Activated B cell treated with CpG ODN at 0.5 μM for 24 hours (primary cell): ENCODE data around the gene PARVG. TPM values are rescaled to one million over a fixed set of nuclear protein-coding genes. Genes with fewer than 3 reads are reported as not detected.

ENCODE experiments used
- ATAC-seq: fragments of 200-7000 bp; cut with Tn5 transposase; one replicate; pipeline ENCODE4 v1.10.0; 2021; ENCODE audit warnings: low read depth, mild to moderate bottlenecking, moderate library complexity
- CTCF ChIA-PET: fragments of 350-600 bp; sonication (Branson Sonifier 250); formaldehyde crosslinking; loops from one replicate; lab custom pipeline; 2021; ENCODE audit warnings: antibody characterized with exemption; lab: Charles Lee
- POLR2A ChIA-PET: fragments of 350-600 bp; sonication (Branson Sonifier 250); formaldehyde crosslinking; loops from one replicate; lab custom pipeline; 2021; ENCODE audit warnings: antibody characterized with exemption; lab: Charles Lee
- DNase-seq: peaks from one replicate; pipeline ENCODE4 v3.0.0; 2022
- H3K27ac Mint-ChIP-seq: one replicate; pipeline ENCODE4 v1.8.0; 2020; ENCODE audit warnings: mixed read lengths
- H3K27me3 Mint-ChIP-seq: one replicate; pipeline ENCODE4 v1.8.0; 2021; ENCODE audit warnings: mixed read lengths
- H3K36me3 Mint-ChIP-seq: one replicate; pipeline ENCODE4 v1.8.0; 2021; ENCODE audit warnings: low read depth, mixed read lengths
- H3K4me1 Mint-ChIP-seq: one replicate; pipeline ENCODE4 v1.8.0; 2021; ENCODE audit warnings: mixed read lengths
- H3K4me3 Mint-ChIP-seq: one replicate; pipeline ENCODE4 v1.8.0; 2020; ENCODE audit warnings: mild to moderate bottlenecking, mixed read lengths
- H3K9me3 Mint-ChIP-seq: one replicate; pipeline ENCODE4 v1.8.0; 2020; ENCODE audit warnings: mixed read lengths
- CTCF ChIP-seq: fragments of 200-600 bp; IDR thresholded peaks from one replicate; pipeline ENCODE4 v1.8.0; 2022; ENCODE audit warnings: antibody characterized with exemption, mild to moderate bottlenecking
- intact Hi-C: fragments of 100-400 bp; cut with micrococcal nuclease; formaldehyde crosslinking; loops from one replicate; pipeline ENCODE4 v1.15.1; 2024
- total RNA-seq: library from RNA; stranded (reverse); gene quantifications from 2 replicates; pipeline ENCODE4 v1.2.3, GENCODE V29; 2022

Gene PARVG
- total RNA-seq, 1 donor from 2014 or later, result 96.1 TPM

DNA sequence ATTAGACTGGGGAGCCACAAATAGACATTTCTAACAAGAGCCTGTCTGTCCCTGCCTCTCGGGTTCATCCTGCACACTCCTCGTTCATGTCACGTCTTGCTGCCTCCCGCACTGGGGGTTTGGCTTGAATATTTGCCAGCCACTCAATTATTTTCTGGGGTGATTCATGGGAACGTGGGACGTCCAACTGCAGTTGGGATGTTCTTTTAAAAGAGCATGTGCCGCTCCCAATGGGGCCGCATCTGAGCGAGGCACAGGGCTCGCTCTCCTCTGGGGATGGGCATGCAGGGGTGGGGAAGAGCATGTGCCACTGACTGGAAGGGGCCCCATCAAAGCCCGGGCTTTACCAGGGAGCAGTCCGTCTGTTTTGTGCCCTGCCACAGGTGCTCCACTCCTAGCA is 43.4 kb downstream of the PARVG start:
- no peak for TF ChIP-seq CTCF
- Mint-ChIP-seq H3K36me3 (no peaks in the 10 kb centered on the region), H3K4me3 (no peak overlapping the region), H3K27ac (no peak overlapping the region), H3K27me3 (peaks cover 27% of the 10 kb centered on the region), H3K9me3 (peaks cover 10% of the 10 kb centered on the region), H3K4me1 (no peaks in the 10 kb centered on the region)
- ATAC-seq, result no peak
- DNase-seq, result no peak
- intact Hi-C loops, result no loop called here
- POLR2A ChIA-PET, result interaction anchor here (0.6 kb wide), 1 partner anchor 78 kb away, joined by 3 read pairs; no protein-coding TSS in a partner anchor
- CTCF ChIA-PET, result no interaction called here

- peaks cover 29% of the 10 kb centered on the region for H3K27me3 Mint-ChIP-seq
- H3K9me3 Mint-ChIP-seq, result peaks cover 11% of the 10 kb centered on the region
- CTCF ChIA-PET, result no interaction called here
- ATAC-seq, result no peak
- H3K4me1 Mint-ChIP-seq, result no peaks in the 10 kb centered on the region
- intact Hi-C loops, result no loop called here
- H3K36me3 Mint-ChIP-seq, result no peaks in the 10 kb centered on the region
- no peak overlapping the region for H3K27ac Mint-ChIP-seq
- no peak overlapping the region for H3K4me3 Mint-ChIP-seq
- TF ChIP-seq CTCF, result no peak
- POLR2A ChIA-PET, result no interaction called here
- DNase-seq, result no peak
Observed at GRCh38 chr22:44225091-44225689, 44.5 kb downstream of the PARVG start.

- Mint-ChIP-seq H3K9me3 (peaks cover 11% of the 10 kb centered on the region), H3K36me3 (no peaks in the 10 kb centered on the region), H3K27ac (no peak overlapping the region), H3K27me3 (peaks cover 29% of the 10 kb centered on the region), H3K4me3 (no peak overlapping the region), H3K4me1 (no peaks in the 10 kb centered on the region)
- POLR2A ChIA-PET, result no interaction called here
- DNase-seq, result no peak
- ATAC-seq, result no peak
- intact Hi-C loops, result no loop called here
- TF ChIP-seq CTCF, result no peak
- CTCF ChIA-PET, result no interaction called here
Observed at GRCh38 chr22:44225812-44226211, 45.1 kb downstream of the PARVG start.

DNA sequence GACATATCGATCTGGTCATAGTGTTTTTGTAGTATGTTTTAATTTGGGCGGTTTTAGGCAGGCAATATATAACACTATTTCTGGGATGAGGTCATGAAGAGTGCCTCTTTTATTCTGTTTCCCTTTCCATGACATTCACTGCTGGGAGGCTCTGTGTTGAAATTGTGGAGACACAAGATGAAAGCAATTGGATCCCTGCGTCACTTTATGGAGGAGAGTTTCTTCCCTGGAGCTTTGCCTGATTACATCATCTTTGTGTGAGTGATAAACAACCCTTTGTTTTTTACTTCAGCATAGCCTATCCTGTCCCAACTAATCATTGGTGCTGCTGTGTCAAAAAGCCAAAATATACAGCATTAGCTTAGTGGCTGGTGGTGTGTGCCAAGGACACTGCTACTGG is 48.6 kb downstream of the PARVG start:
- H3K4me1 Mint-ChIP-seq, result no peaks in the 10 kb centered on the region
- ATAC-seq, result no peak
- no peak for DNase-seq
- H3K9me3 Mint-ChIP-seq, result peaks cover 15% of the 10 kb centered on the region
- ChIA-PET POLR2A (no interaction called here), CTCF (no interaction called here)
- intact Hi-C loops, result no loop called here
- H3K27ac Mint-ChIP-seq, result no peak overlapping the region
- no peaks in the 10 kb centered on the region for H3K36me3 Mint-ChIP-seq
- no peak for TF ChIP-seq CTCF
- peaks cover 27% of the 10 kb centered on the region for H3K27me3 Mint-ChIP-seq
- no peak overlapping the region for H3K4me3 Mint-ChIP-seq

- intact Hi-C loops, result no loop called here
- Mint-ChIP-seq H3K27me3 (peaks cover 27% of the 10 kb centered on the region), H3K9me3 (peaks cover 15% of the 10 kb centered on the region), H3K4me1 (no peaks in the 10 kb centered on the region), H3K36me3 (no peaks in the 10 kb centered on the region), H3K4me3 (no peak overlapping the region), H3K27ac (no peak overlapping the region)
- CTCF ChIA-PET, result no interaction called here
- no peak for TF ChIP-seq CTCF
- DNase-seq, result no peak
- no peak for ATAC-seq
- POLR2A ChIA-PET, result no interaction called here
Observed at GRCh38 chr22:44229809-44230208, 49.1 kb downstream of the PARVG start.
